Activated CD4-positive, alpha-beta T cell treated with anti-CD3 and anti-CD28 coated beads, Interleukin-2, amount 10 ng/mL, durations not matched to agents 7 days and 5 days (primary cell): ENCODE results near the gene FAM124B. TPM values are rescaled to one million over a fixed set of nuclear protein-coding genes. Genes with fewer than 3 reads are reported as not detected.

Source experiments
- CTCF ChIA-PET: fragments of 350-600 bp; sonication (Branson Sonifier 250); formaldehyde crosslinking; loops from one replicate; lab custom pipeline; 2021; ENCODE audit warnings: antibody characterized with exemption; lab: Charles Lee
- POLR2A ChIA-PET: fragments of 350-600 bp; sonication (Branson Sonifier 250); formaldehyde crosslinking; loops from one replicate; lab custom pipeline; 2021; ENCODE audit warnings: antibody characterized with exemption; lab: Charles Lee
- DNase-seq: peaks from one replicate; pipeline ENCODE4 v3.0.0-alpha.2; 2020
- H3K27ac Mint-ChIP-seq: one replicate; pipeline ENCODE4 v1.8.0; 2021; ENCODE audit warnings: mild to moderate bottlenecking, moderate library complexity, mixed read lengths
- H3K27me3 Mint-ChIP-seq: one replicate; pipeline ENCODE4 v1.8.0; 2021; ENCODE audit warnings: mixed read lengths
- H3K36me3 Mint-ChIP-seq: one replicate; pipeline ENCODE4 v1.8.0; 2021; ENCODE audit warnings: low read depth, mixed read lengths
- H3K4me1 Mint-ChIP-seq: one replicate; pipeline ENCODE4 v1.8.0; 2021; ENCODE audit warnings: mixed read lengths
- H3K4me3 Mint-ChIP-seq: one replicate; pipeline ENCODE4 v1.8.0; 2021; ENCODE audit warnings: mild to moderate bottlenecking, moderate library complexity, mixed read lengths
- H3K9me3 Mint-ChIP-seq: one replicate; pipeline ENCODE4 v1.8.0; 2021; ENCODE audit warnings: mixed read lengths
- total RNA-seq, 2 experiments: library from RNA; stranded (reverse); gene quantifications; one replicate each; pipeline ENCODE4 v1.2.3, GENCODE V29; 2021

The FAM124B gene
- total RNA-seq, 2 experiments from 2014 or later = 0.64 to 0.73 TPM

DNA sequence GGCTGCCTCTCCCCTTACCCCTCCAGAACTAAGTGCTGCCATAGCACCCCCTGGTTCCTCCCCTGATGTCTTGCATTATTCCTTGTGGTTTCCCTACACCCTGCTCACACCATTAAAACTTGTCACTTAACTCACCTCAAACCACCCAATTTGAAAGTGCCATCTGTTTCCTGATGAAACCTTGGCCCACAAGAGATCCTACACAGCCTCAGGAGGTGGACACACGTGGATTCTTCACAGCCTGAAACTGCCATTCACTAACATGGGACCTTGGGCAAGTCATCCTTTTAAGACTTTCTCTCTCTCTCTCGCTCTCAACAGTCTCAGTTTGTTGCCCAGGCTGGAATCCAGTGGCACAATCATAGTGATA lies 27.5 kb upstream of the FAM124B start:
- H3K9me3 Mint-ChIP-seq = peaks cover 2% of the 10 kb centered on the region
- peaks cover 2% of the 10 kb centered on the region for H3K27me3 Mint-ChIP-seq
- CTCF ChIA-PET = no interaction called here
- POLR2A ChIA-PET = no interaction called here
- H3K27ac Mint-ChIP-seq = no peak overlapping the region
- no peaks in the 10 kb centered on the region for H3K4me1 Mint-ChIP-seq
- no peak overlapping the region for H3K4me3 Mint-ChIP-seq
- no peaks in the 10 kb centered on the region for H3K36me3 Mint-ChIP-seq
- no peak for DNase-seq

DNA sequence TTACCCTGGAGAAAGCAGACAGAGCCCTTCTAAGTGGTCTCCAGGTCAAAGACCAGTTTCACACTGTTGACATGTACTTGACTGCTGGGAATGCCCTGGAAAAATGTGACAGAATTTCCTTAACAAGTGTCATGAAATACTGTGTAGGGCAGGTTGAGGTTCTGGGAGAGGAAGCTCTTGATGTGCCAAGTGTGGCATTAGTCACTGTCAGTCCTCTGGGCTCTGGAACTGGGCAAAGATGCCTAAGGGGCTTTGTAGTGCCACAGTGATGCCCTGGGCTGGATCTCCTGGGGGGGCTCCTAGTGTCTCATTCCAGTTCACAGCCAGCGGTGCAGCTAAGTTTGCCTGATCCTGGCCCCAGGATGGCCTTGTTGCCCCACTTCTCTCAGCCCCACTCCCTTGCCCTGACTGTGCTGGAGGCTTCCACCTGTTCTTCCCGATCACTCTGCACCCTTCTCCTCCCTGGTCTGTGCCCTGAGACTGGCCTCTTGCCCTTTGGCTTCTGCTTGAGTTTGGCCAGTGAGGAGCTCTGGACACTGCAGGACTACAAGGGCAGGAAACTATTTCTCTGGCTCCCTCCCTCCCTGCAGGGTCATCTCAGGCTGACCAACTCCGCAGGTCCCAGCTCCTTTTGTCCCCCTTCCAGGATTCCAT lies 27.0 kb upstream of the FAM124B start:
- ChIA-PET CTCF (no interaction called here), POLR2A (no interaction called here)
- peaks cover 4% of the 10 kb centered on the region for H3K27me3 Mint-ChIP-seq
- DNase-seq = no peak
- no peaks in the 10 kb centered on the region for H3K4me1 Mint-ChIP-seq
- no peaks in the 10 kb centered on the region for H3K36me3 Mint-ChIP-seq
- peaks cover 2% of the 10 kb centered on the region for H3K9me3 Mint-ChIP-seq
- no peak overlapping the region for H3K4me3 Mint-ChIP-seq
- no peak overlapping the region for H3K27ac Mint-ChIP-seq

GRCh38 chr2:224427471-224427870 lies 25.6 kb upstream of the FAM124B start:
- Mint-ChIP-seq H3K27me3 (peaks cover 6% of the 10 kb centered on the region), H3K36me3 (no peaks in the 10 kb centered on the region), H3K4me1 (no peaks in the 10 kb centered on the region), H3K4me3 (no peak overlapping the region), H3K27ac (no peak overlapping the region), H3K9me3 (peaks cover 4% of the 10 kb centered on the region)
- ChIA-PET CTCF (no interaction called here), POLR2A (no interaction called here)
- no peak for DNase-seq

GRCh38 chr2:224426656-224427055 lies 24.7 kb upstream of the FAM124B start:
- H3K36me3 Mint-ChIP-seq = no peaks in the 10 kb centered on the region
- DNase-seq = no peak
- no peak overlapping the region for H3K27ac Mint-ChIP-seq
- peaks cover 6% of the 10 kb centered on the region for H3K27me3 Mint-ChIP-seq
- no peaks in the 10 kb centered on the region for H3K4me1 Mint-ChIP-seq
- H3K4me3 Mint-ChIP-seq = no peak overlapping the region
- H3K9me3 Mint-ChIP-seq = peaks cover 4% of the 10 kb centered on the region
- POLR2A ChIA-PET = no interaction called here
- CTCF ChIA-PET = no interaction called here

DNA sequence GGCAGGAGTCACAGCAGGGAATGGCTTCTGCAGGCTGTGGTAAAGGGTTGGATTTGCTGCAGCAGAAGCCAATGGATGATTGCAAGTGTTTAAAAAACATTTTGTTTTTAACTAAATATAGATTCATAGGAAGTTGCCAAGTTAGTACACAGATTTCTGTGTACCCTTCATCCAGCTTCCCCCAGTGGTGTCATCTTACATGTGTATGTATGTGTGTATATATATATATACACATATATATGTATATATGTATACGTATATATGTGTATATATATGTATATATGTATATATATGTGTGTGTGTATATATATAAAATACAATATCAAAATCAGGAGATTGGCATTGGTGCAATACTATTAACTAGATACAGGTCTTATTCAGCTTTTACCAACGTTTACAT lies 19.2 kb upstream of the FAM124B start:
- CTCF ChIA-PET = no interaction called here
- peaks cover 8% of the 10 kb centered on the region for H3K27me3 Mint-ChIP-seq
- POLR2A ChIA-PET = interaction anchor here (0.6 kb wide), 1 partner anchor 18 kb away, joined by 4 read pairs; no protein-coding TSS in a partner anchor

DNA sequence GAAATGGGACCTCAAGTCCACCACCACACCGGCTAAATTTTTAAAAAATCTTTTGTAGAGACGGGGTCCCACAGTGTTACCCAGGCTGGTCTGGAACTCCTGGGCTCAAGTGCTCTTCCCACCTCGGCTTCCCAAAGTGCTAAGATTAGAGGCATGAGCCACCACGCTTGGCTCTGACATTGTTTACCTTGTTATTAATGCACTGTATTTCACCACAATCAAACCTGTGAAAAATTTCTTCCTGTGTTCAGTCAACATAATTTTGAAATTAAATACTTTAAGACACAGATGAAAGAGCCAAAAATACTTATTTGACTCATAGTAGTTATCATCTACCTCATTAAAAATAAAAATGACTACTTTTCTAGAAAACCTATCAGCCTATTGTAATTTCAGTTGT lies 16.0 kb upstream of the FAM124B start:
- POLR2A ChIA-PET = no interaction called here
- no peaks in the 10 kb centered on the region for H3K4me1 Mint-ChIP-seq
- no peaks in the 10 kb centered on the region for H3K9me3 Mint-ChIP-seq
- CTCF ChIA-PET = no interaction called here
- no peak for DNase-seq
- peaks cover 2% of the 10 kb centered on the region for H3K27me3 Mint-ChIP-seq
- no peaks in the 10 kb centered on the region for H3K36me3 Mint-ChIP-seq
- H3K27ac Mint-ChIP-seq = no peak overlapping the region
- no peak overlapping the region for H3K4me3 Mint-ChIP-seq

More for the DNA sequence above, 19.2 kb upstream of the FAM124B start:
- no peak for DNase-seq
- Mint-ChIP-seq H3K27ac (no peak overlapping the region), H3K36me3 (no peaks in the 10 kb centered on the region), H3K4me1 (no peaks in the 10 kb centered on the region), H3K4me3 (no peak overlapping the region), H3K9me3 (peaks cover 3% of the 10 kb centered on the region)

DNA sequence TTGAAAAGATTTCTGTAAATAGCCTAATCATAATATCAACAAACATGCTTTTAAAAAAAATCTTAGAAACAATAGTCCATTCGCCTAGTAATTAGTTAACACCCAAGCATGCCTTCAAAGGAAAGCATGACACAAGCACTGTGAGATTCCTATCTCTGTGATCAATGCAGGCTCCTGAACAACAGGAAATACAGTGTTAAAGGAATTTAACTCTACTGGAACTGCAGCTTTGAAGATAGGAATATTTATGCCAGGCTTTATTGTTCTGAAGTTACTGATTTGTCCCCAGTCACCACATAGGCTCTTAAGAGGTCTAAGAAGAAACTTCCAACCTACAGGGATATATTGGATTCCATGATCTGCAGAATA lies 15.4 kb upstream of the FAM124B start:
- no peak overlapping the region for H3K4me3 Mint-ChIP-seq
- H3K36me3 Mint-ChIP-seq = no peaks in the 10 kb centered on the region
- ChIA-PET POLR2A (no interaction called here), CTCF (no interaction called here)
- no peak for DNase-seq
- H3K4me1 Mint-ChIP-seq = no peaks in the 10 kb centered on the region
- no peak overlapping the region for H3K27ac Mint-ChIP-seq
- peaks cover 2% of the 10 kb centered on the region for H3K27me3 Mint-ChIP-seq
- no peaks in the 10 kb centered on the region for H3K9me3 Mint-ChIP-seq

DNA sequence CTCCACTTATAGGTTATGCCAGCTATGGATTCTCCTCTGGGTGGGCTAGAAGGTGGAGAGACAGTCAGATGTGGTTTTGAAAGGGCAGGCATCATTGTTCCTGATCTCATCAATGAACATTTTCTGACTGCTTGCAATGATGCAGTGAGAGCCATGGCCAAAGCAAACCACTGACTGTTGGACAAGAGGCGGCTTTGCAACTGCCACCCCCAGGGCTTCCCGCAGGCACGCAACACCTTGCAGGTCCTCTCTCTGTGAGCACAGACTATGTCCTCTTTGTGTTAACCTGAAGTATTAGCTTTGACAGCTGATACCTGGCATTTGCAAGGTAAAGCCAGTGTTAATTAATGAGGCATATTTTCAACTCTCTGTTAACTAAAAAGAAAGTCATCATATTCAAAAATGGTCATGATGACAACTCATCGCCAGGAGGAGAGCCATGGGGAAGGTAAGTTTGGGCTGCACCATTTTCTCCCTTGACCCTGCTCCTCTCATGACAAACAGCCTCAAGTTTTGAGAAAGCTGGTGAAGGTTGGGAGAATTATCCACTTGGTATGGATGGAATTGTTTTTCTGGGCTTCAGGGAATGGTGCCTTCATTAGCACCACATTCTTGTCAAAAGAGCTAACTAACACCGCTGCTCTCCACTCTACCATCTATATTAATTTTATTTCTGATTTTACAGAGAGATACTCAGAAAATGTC lies 14.9 kb upstream of the FAM124B start:
- ChIA-PET CTCF (no interaction called here), POLR2A (no interaction called here)
- no peaks in the 10 kb centered on the region for H3K36me3 Mint-ChIP-seq
- no peaks in the 10 kb centered on the region for H3K4me1 Mint-ChIP-seq
- H3K27me3 Mint-ChIP-seq = peaks cover 2% of the 10 kb centered on the region
- DNase-seq = no peak
- no peak overlapping the region for H3K27ac Mint-ChIP-seq
- no peaks in the 10 kb centered on the region for H3K9me3 Mint-ChIP-seq
- H3K4me3 Mint-ChIP-seq = no peak overlapping the region

GRCh38 chr2:224413381-224413780 lies 11.5 kb upstream of the FAM124B start:
- ChIA-PET POLR2A (no interaction called here), CTCF (no interaction called here)
- no peak overlapping the region for H3K4me3 Mint-ChIP-seq
- H3K27ac Mint-ChIP-seq = no peak overlapping the region
- no peak for DNase-seq
- no peaks in the 10 kb centered on the region for H3K36me3 Mint-ChIP-seq
- H3K9me3 Mint-ChIP-seq = no peaks in the 10 kb centered on the region
- peaks cover 6% of the 10 kb centered on the region for H3K27me3 Mint-ChIP-seq
- no peaks in the 10 kb centered on the region for H3K4me1 Mint-ChIP-seq

DNA sequence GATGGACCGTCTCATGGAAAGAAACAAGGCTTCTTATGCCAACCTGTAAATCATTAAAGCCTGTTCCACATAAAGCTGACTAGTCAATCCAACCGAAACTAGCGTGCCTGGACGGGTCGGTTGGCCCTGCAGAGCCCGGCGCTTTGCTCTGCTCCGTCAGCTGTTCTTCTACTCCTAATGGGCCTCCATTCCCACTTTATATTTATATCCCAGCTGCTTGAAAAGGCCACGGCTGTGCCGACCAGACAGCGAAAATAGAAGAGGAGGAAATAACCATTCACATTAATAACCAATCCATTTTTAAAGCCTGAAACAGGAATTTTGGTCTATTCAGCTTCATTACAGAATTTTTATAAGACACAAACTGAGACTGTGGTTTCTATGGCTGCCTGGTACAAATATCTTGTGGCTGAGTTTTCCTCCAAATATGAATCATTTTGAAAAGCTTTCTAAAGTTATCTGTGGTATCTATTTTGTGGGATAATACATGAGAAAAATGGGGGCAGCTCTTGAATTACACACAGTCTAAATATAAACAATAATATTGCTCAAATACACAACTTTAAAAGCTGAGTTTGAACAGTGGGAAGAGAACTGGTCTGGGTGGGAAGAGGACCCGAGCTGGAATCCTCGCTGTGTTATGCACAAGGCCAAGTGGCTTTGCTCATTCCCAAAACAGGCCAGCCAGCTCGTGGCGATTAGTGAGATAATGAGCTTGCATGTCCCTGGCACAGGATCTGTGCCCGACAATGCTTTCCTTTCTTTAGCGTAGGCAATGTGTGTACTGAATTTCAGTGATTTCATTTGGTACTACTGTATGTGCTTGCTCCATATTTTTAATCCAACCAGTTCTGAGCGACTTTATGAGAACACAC lies 10.5 kb upstream of the FAM124B start:
- Mint-ChIP-seq H3K9me3 (no peaks in the 10 kb centered on the region), H3K4me3 (no peak overlapping the region), H3K36me3 (no peaks in the 10 kb centered on the region), H3K27ac (no peak overlapping the region), H3K27me3 (peaks cover 6% of the 10 kb centered on the region), H3K4me1 (peaks cover 3% of the 10 kb centered on the region)
- ChIA-PET CTCF (interaction anchor here (0.9 kb wide), 1 partner anchor 10 kb away, joined by 3 read pairs; the partner anchor contains the start of gene FAM124B), POLR2A (no interaction called here)
- no peak for DNase-seq

DNA sequence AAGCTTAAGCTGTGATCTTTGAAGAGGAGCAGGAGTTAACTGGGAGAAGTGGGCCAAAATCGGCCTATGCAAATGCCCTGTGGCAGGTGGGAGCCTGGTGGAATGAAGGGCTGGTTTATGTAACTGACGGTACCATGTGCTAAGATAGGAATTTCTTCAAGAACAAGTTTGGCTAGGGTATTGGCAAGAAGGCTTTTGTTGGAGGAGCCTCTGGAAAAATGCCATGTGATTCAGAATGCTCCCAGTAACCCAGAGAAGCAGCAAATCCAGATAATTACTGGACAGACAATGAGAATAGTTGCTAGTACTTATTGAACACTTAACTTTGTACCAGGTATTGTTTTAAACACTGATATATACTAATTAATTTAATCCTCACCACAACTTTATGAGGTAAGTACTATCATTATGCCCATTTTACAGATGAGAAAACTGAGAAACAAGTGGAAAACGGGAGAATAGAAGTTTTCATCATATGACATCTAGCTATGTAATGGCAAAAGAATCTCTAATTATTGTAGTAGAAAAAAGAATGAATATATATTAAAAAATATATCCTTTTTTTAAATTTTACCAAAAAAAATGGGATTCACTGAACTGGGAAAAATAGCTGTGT lies 9.1 kb upstream of the FAM124B start:
- Mint-ChIP-seq H3K36me3 (no peaks in the 10 kb centered on the region), H3K27me3 (peaks cover 6% of the 10 kb centered on the region), H3K4me3 (no peak overlapping the region), H3K27ac (no peak overlapping the region), H3K9me3 (no peaks in the 10 kb centered on the region), H3K4me1 (peaks cover 10% of the 10 kb centered on the region)
- no peak for DNase-seq
- ChIA-PET CTCF (no interaction called here), POLR2A (no interaction called here)

- no peak for DNase-seq
- Mint-ChIP-seq H3K36me3 (no peaks in the 10 kb centered on the region), H3K27ac (no peak overlapping the region), H3K4me3 (no peak overlapping the region), H3K4me1 (peaks cover 10% of the 10 kb centered on the region), H3K27me3 (peaks cover 6% of the 10 kb centered on the region), H3K9me3 (no peaks in the 10 kb centered on the region)
- CTCF ChIA-PET = interaction anchor here (1.1 to 1.5 kb wide), 2 partner anchors 15 to 17 kb away, joined by 3 to 4 read pairs; no protein-coding TSS in a partner anchor
- POLR2A ChIA-PET = no interaction called here
These were observed 6.8 kb upstream of the FAM124B start for GRCh38 chr2:224408676-224409075.
